Calu3 (cell line): ENCODE data around the gene EFHD2. TPM values are rescaled to one million over a fixed set of nuclear protein-coding genes. Genes with fewer than 3 reads are reported as not detected.

ENCODE experiments used
- BruUV-seq: library from RNA; stranded (reverse); fragments of 400-500 nt; replicated peaks from 2 replicates; lab custom pipeline; 2021; lab: Mats Ljungman, UMichigan
- CTCF ChIA-PET: fragments of 300-600 bp; sonication (Branson Sonifier 250); formaldehyde crosslinking; loops from one replicate; lab custom pipeline; 2022; ENCODE audit warnings: antibody characterized with exemption; lab: Charles Lee
- DNase-seq: peaks from one replicate; pipeline ENCODE4 v3.0.0; 2022
- H3K27ac Mint-ChIP-seq: one replicate; pipeline ENCODE4 v1.8.0; 2022; ENCODE audit warnings: mixed read lengths; ENCODE audit not compliant: unreplicated experiment
- H3K27me3 Mint-ChIP-seq: one replicate; pipeline ENCODE4 v1.8.0; 2022; ENCODE audit warnings: mixed read lengths; ENCODE audit not compliant: unreplicated experiment
- H3K36me3 Mint-ChIP-seq: one replicate; pipeline ENCODE4 v1.8.0; 2022; ENCODE audit warnings: mild to moderate bottlenecking, moderate library complexity, mixed read lengths; ENCODE audit not compliant: insufficient read depth, unreplicated experiment
- H3K4me1 Mint-ChIP-seq: one replicate; pipeline ENCODE4 v1.8.0; 2022; ENCODE audit warnings: mild to moderate bottlenecking, low read depth, mixed read lengths; ENCODE audit not compliant: unreplicated experiment
- H3K4me3 Mint-ChIP-seq: one replicate; pipeline ENCODE4 v1.8.0; 2022; ENCODE audit warnings: mild to moderate bottlenecking, low read depth, moderate library complexity, mixed read lengths; ENCODE audit not compliant: unreplicated experiment
- H3K9me3 Mint-ChIP-seq: one replicate; pipeline ENCODE4 v1.8.0; 2022; ENCODE audit warnings: low read depth, mixed read lengths; ENCODE audit not compliant: unreplicated experiment
- CTCF ChIP-seq: fragments of 200-600 bp; IDR thresholded peaks from one replicate; pipeline ENCODE4 v1.8.0; 2022; ENCODE audit warnings: antibody characterized with exemption; ENCODE audit not compliant: unreplicated experiment
- intact Hi-C: fragments of 100-400 bp; cut with micrococcal nuclease; formaldehyde crosslinking; loops from one replicate; pipeline ENCODE4 v1.10.0; 2022; ENCODE audit not compliant: unreplicated experiment
- total RNA-seq: library from RNA; stranded (reverse); gene quantifications from 2 replicates; pipeline ENCODE4 v1.2.3, GENCODE V29; 2022

Gene EFHD2
- total RNA-seq, 1 experiment from 2014 or later: 51.0 TPM

- H3K36me3 Mint-ChIP-seq: peaks cover 4% of the 10 kb centered on the region
- CTCF ChIA-PET: no interaction called here
- no peak overlapping the region for H3K27ac Mint-ChIP-seq
- no peak for TF ChIP-seq CTCF
- H3K4me1 Mint-ChIP-seq: no peaks in the 10 kb centered on the region
- DNase-seq: no peak
- no TSS peak for BruUV-seq
- peaks cover 27% of the 10 kb centered on the region for H3K27me3 Mint-ChIP-seq
- H3K9me3 Mint-ChIP-seq: no peaks in the 10 kb centered on the region
- intact Hi-C loops: no loop called here
- no peak overlapping the region for H3K4me3 Mint-ChIP-seq
These were observed 33.1 kb downstream of the EFHD2 start for GRCh38 chr1:15442759-15443158.

GRCh38 chr1:15443281-15443680 is 33.6 kb downstream of the EFHD2 start:
- TF ChIP-seq CTCF: no peak
- peaks cover 27% of the 10 kb centered on the region for H3K27me3 Mint-ChIP-seq
- no peak for DNase-seq
- H3K4me3 Mint-ChIP-seq: no peak overlapping the region
- CTCF ChIA-PET: no interaction called here
- intact Hi-C loops: no loop called here
- no peak overlapping the region for H3K27ac Mint-ChIP-seq
- peaks cover 3% of the 10 kb centered on the region for H3K36me3 Mint-ChIP-seq
- no TSS peak for BruUV-seq
- no peaks in the 10 kb centered on the region for H3K4me1 Mint-ChIP-seq
- no peaks in the 10 kb centered on the region for H3K9me3 Mint-ChIP-seq

GRCh38 chr1:15444468-15445389 is 35.0 kb downstream of the EFHD2 start:
- intact Hi-C loops: no loop called here
- no peak overlapping the region for H3K4me3 Mint-ChIP-seq
- CTCF ChIA-PET: no interaction called here

GRCh38 chr1:15445390-15446122 is 35.9 kb downstream of the EFHD2 start:
- H3K36me3 Mint-ChIP-seq: no peaks in the 10 kb centered on the region
- CTCF ChIA-PET: no interaction called here
- TF ChIP-seq CTCF: no peak
- no TSS peak for BruUV-seq
- no peaks in the 10 kb centered on the region for H3K9me3 Mint-ChIP-seq
- peaks cover 27% of the 10 kb centered on the region for H3K27me3 Mint-ChIP-seq
- no peak overlapping the region for H3K27ac Mint-ChIP-seq
- H3K4me3 Mint-ChIP-seq: no peak overlapping the region
- intact Hi-C loops: no loop called here
- DNase-seq: no peak
- no peaks in the 10 kb centered on the region for H3K4me1 Mint-ChIP-seq

More at GRCh38 chr1:15444468-15445389, 35.0 kb downstream of the EFHD2 start:
- H3K27me3 Mint-ChIP-seq: peaks cover 27% of the 10 kb centered on the region
- DNase-seq: no peak
- no peaks in the 10 kb centered on the region for H3K4me1 Mint-ChIP-seq
- no peaks in the 10 kb centered on the region for H3K9me3 Mint-ChIP-seq
- no peak overlapping the region for H3K27ac Mint-ChIP-seq
- no peaks in the 10 kb centered on the region for H3K36me3 Mint-ChIP-seq
- TF ChIP-seq CTCF: no peak
- no TSS peak for BruUV-seq
